ENCODE results near the gene STAC2.
"Not testable (repeated sequence)": the region's sequence is repeated elsewhere in the genome, so short reads cannot be mapped to it uniquely, and the experiment has no call there.

Gene STAC2, protein sequence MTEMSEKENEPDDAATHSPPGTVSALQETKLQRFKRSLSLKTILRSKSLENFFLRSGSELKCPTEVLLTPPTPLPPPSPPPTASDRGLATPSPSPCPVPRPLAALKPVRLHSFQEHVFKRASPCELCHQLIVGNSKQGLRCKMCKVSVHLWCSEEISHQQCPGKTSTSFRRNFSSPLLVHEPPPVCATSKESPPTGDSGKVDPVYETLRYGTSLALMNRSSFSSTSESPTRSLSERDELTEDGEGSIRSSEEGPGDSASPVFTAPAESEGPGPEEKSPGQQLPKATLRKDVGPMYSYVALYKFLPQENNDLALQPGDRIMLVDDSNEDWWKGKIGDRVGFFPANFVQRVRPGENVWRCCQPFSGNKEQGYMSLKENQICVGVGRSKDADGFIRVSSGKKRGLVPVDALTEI

DNA sequence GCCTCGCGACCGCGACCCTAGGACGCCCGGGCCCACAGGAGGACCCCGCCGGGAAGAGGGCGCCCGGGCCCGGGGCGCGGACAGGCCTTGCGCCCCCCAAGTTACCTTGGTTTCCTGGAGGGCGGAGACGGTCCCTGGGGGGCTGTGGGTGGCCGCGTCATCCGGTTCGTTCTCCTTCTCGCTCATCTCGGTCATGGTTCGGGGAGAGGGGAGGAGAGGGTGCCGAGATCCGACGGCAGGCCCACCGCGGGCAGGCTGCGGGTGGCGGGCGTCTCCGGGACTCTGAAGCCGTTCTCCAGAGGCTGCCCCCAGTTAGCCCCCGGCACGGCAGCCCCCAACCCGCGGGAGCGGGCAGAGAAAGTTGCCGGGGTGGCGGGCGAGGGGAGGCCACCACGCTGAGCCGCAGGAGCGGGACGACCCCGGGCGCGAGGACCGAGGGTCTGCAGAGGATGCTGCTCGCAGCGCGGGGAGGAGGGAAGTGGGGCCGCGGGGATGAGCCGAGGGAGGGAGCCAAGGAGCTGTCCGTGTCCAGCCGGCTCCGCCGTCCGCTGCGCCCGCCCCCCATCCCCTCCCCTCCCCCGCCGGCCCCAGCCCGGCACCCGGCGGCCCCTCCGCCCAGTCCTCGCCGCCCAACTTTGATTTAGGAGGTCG, at the start of gene STAC2:
TSS of gene STAC2 (minus strand) at position 638 of the 651 bp plus-strand sequence. CDS start at position 195, 443 bp downstream.
- no peak for DNase-seq (ENCODE audit: low read depth)

GRCh38 chr17:39271546-39271945, 45.8 kb upstream of the STAC2 start:
- DNase-seq (ENCODE audit: low read depth) = no peak

DNA sequence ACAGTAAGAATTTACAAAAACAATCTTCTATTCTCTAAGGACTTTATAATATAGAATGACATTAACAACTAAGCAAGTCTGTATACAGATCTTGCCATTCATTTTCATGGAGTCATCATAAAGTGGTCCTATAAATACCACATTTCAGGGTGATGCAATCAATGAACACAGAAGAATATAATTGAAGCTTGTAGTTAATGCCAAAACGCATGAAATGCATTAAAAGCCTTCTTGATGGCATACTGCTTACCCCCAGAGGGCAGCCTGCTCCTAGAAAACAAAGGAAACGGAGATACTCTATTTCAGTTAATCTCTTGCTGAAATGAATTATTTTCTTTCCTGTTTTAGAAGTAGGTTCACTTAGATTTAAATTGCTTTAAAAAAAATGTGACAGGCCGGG, 45.2 kb upstream of the STAC2 start:
- DNase-seq (ENCODE audit: low read depth) = no peak

DNA sequence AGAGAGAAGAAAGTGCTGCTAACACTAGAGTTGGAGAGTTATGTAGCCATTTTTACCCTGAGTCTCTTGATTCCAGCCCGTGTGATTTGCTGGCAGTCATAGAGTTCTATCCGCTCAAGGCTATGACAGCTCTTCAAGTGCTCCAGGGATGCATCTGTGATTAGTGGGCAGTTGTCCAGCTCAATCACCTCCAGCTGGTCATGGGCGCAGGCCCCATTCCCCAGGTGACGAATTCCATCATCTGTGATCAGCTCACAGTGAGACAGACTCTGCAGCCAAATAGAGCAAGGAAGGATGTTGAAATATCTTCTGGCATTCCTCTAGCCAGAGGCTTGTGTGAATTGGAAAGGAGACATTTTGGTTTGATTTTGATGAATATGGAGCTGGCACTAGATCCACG, 38.4 kb upstream of the STAC2 start:
- DNase-seq (ENCODE audit: low read depth) = no peak

DNA sequence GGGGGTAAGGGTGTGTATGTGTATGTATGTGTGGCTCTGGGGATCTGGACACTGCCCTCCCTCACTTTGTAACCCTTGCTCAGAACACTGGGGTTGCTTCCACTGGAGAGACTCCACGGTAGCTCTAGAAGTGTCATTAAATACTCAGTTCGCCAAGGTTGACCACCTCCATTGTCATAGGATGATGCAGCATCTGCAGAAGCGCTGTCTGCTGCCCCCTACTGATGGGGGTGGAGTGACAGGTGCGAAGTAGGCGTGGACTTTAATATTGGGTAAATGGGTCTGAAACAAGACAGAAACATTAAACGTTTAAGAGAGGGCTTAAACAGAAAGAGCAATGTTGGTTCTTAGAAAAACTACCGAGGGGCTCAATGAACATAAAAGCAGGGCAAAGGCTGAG, 35.5 kb upstream of the STAC2 start:
- DNase-seq (ENCODE audit: low read depth) = no peak

DNA sequence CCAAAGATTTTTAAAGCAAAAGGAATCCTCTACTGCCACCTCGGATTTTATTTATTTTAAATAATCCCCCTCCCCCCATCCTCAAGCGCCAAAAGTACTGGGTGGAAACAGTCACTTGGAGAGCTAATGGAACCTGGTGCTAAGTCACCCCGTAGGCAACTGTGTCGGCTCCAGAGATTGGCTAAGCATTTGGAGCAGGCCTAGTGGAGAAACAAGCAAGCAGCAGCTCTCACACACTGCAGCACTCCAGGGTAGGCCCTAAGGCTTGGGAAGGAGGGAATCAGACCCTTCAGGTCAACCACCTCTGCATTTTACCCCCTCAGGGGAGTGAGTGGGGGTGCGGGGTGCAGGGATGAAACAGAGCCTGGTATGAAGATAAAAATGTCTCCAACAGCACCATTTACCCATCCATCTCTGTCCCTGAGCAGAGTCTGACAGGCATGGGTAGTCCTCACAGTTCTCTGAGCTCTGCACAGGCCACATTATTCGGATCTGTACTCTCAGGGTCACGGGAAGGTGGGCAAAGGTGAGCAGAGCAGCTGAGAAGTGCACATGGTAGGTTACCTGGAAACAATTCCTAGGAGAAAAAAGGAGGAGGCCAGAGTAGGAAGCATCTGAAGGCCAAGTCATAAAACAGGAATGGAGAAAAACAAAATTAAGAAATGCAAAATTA, 27.2 kb upstream of the STAC2 start:
- no peak for DNase-seq (ENCODE audit: low read depth)

DNA sequence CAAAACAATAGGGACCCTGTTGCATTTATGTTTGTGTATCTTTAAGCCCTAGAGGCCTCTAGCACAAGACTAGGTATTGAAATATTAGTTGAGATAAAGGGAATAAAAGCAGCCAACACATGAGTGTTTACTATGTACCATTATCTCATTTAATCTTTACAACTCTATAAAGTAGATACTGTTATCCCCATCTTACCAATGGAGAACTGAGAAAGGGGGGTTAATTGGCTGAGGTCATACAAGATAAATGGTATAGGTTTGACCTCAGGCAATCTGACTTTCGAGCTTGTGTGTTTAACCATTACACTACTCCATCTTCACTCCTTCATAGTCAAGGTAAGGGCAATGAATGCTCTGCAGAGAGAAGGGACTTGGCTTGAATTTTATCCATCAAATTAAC, 26.3 kb upstream of the STAC2 start:
- no peak for DNase-seq (ENCODE audit: low read depth)

- DNase-seq (ENCODE audit: low read depth) = not testable (repeated sequence)
Measured at GRCh38 chr17:39250076-39250475, 24.3 kb upstream of the STAC2 start.

DNA sequence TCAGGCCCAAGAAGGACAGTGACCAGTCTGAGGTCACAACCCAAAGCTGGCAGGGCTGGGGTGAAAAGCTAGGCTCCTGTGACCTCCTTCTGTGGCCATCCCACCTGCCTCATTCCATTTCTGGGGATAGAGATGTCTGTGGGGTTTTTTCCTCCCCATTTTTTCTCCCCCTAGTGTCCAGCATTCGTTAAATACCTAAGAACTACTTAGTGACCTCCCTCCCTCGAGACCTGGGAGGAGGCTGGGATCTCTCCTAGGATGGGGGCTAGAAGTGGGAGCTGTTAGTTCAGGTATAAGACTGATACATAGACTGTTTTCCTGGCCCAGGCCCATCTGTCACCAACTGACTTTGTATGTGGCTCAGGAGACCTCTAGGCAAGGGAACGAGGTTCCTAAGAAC, 20.5 kb upstream of the STAC2 start:
- DNase-seq (ENCODE audit: low read depth) = no peak

DNA sequence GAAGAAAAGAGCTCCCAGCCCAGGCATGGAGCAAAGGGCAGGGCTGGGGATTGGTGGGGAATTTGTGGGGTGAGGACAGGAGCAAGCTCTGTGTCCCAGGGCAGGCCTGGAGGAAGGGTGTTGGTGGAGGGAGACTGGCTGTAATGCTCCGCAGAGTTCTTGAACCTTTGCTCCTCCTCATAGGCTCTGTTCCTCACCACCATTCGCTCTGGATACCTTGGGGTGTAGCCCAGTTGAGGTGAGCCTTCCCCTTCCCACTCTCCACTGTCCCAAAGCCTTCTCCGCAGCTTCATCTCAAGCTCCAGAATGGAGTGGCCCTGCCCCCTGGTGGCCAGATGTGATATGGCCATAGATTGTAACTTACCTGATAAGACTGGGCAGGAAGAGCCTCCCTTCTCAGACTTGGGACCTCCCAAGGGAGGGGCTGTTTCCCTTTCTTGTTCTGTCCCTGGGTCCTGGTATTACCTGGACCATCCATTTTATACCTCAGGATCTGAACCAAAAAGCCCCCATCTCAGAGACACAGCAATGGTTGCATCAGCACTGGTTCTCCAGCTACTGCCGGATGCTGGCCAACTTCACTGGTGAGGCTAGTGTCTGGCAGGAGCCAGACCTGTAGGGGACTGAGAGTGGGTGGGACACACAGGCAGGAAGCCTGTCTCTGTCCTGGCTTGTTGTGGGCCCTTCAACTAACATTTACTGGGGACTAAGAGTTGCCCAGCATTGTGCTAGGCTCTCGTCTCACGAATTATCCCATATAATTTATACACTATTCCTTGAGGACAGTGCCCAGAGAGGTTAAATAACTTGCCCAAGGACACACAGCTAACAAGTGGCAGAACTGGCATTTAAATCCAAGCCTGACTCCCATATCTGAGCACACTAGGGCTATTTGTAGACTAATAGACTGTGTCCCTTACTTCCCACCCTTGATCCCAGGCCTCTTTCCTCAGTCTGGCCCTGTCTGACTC, 19.1 kb upstream of the STAC2 start:
- DNase-seq (ENCODE audit: low read depth) = peak; percentile 81

DNA sequence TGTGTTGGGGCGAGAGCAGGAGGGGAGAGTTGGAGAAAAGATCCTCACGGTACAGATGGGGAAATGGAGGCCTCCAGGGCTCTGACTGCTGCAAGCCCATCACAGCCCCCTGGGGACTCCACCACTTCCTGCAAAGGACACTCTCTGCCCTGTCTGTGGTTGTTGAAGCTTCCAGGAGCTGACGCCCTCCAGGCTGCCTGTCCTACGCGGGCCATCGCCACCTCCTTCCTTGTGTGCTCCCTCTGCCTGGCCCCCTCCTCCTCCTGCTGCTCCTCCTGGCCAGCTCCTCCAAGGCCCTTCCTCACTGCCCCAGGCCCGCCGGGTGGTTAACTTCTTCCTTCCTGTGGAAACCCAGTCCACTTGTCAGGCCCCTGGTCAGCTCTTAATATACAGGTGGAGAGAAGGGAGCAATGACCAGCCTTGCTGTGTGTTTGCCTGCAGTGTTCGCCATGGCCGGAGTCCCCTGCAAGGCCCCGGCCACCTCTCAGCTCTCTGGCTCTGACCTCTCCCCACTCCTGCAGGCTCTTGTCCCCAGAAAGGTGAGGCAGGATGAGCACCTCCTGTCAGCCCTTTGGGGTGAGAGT, 18.4 kb upstream of the STAC2 start:
- DNase-seq (ENCODE audit: low read depth) = no peak

DNA sequence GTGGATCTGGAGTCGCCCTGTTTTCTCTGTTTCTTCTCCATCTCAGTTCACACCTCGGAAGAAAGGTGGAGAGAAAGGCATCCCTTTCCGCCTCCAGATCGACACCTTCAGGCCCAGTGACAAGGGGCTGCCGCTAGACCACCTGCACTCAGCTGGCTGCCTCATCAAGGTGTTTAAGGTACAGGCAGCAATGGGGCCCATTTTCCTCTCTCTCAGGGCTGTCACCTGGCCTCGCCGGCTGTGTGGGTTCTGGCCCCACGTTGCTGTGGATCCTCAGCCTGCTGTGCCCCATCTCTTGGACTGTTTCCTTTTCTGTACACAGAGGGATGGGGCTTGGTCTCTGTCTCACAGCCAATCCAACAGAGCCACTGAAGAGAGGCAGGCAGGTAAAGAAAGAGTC, 17.4 kb upstream of the STAC2 start:
- no peak for DNase-seq (ENCODE audit: low read depth)

GRCh38 chr17:39240631-39241030, 14.9 kb upstream of the STAC2 start:
- no peak for DNase-seq (ENCODE audit: low read depth)

DNA sequence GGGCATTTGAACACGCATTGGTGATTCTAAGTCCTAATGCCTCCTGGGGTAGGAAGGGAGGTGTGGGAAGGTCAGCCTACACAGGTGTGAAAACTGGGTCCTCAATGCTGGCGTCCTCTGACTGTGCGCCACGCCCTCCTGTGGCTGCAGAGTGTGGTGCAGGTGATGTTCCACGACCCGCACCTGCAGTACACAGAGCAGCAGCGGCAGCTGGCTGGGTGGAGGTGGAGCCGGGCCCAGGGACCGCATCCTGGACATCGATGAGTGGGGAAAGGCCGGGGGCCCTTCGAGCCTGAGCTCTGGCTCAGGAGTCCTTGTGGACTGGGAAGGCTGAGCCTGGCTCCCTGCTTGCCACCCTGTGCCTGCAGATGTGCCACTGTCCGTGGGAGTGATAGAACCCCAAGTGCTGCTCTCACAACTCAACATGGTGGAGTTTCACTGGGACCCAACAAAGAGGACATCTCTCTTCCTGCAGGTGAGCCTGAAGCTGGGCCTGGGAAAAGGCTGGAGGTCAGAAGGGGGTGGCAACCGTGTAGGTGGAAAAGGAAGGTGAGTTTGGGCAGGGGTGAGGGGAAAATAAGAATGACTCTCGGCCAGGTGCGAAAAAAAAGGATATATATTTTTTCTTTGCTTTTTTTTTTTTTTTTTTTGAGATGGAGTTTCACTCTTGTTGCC, 14.0 kb upstream of the STAC2 start:
- peak; percentile 43 for DNase-seq (ENCODE audit: low read depth)

GRCh38 chr17:39238311-39238972, 12.7 kb upstream of the STAC2 start:
- peak; percentile 72 for DNase-seq (ENCODE audit: low read depth)

- DNase-seq (ENCODE audit: low read depth) = no peak
Measured at GRCh38 chr17:39237586-39237985, 11.8 kb upstream of the STAC2 start.

- DNase-seq (ENCODE audit: low read depth) = no peak
Measured at GRCh38 chr17:39236981-39237441, 11.3 kb upstream of the STAC2 start.

DNA sequence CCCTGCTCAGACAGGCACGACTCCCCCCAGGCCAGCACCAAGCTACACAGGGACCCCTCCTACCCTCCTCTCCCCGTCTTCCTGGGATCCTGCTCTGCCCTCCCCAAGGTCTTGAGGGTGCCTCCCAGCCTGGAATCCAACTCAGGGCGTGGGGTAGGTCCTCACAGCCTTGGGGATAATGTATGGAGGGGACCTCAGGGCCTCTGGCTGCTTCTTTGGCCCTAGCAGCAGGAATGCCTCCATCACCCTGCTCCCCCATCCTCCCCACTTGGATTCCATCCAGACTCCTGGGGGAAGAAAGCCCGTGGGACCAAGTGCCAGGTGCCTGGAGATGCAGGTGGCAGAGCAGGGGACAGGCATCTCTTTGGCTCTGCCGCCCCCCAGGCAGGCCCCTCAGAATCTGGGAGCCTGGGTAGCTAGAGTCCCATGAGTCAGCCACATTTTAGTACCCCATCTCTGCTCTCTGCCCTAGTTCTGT, 10.7 kb upstream of the STAC2 start:
- no peak for DNase-seq (ENCODE audit: low read depth)

- DNase-seq (ENCODE audit: low read depth) = no peak
Measured at GRCh38 chr17:39235555-39236449, 10.1 kb upstream of the STAC2 start.

Data from stimulated activated CD4-positive, alpha-beta T cell treated with anti-CD3 and anti-CD28 coated beads, Interleukin-2, amount 100 ng/mL, for 4 hours (primary cell).